Transverse colon (tissue), 4 donors: ENCODE results near the gene TMED3. TPM values are rescaled to one million over a fixed set of nuclear protein-coding genes. Genes with fewer than 3 reads are reported as not detected.

Experiments used
- DNase-seq: peaks from one replicate; pipeline ENCODE4 v3.0.0-alpha.2; 2019
- H3K27ac ChIP-seq, 4 donors: fragments of 200-600 bp; sonication (generic); 2 replicates each; pipeline ENCODE4 v1.5.1; 2016 to 2018; ENCODE audit warnings: inconsistent platforms in 4 of 4
- H3K27me3 ChIP-seq: fragments of 200-600 bp; sonication (generic); 2 replicates; pipeline ENCODE4 v1.5.1; 2017; ENCODE audit warnings: inconsistent platforms
- H3K36me3 ChIP-seq, 4 donors: fragments of 200-600 bp; sonication (generic); 2 replicates each; pipeline ENCODE4 v1.5.1; 2017 to 2019; ENCODE audit warnings: inconsistent platforms in 4 of 4
- H3K4me1 ChIP-seq, 4 donors: fragments of 200-600 bp; sonication (generic); 2 replicates each; pipeline ENCODE4 v1.5.1; 2017 to 2020; ENCODE audit warnings: inconsistent platforms in 4 of 4
- H3K4me3 ChIP-seq, 4 donors: fragments of 200-600 bp; sonication (generic); 1 replicate in 1 of 4; 2 replicates in 3 of 4; pipeline versions ENCODE4 v1.5.1 to v1.6.1; 2017 to 2019; ENCODE audit warnings: inconsistent platforms in 4 of 4
- H3K9me3 ChIP-seq, 2 donors: fragments of 200-600 bp; sonication (generic); 2 replicates each; pipeline ENCODE4 v1.5.1; 2017 to 2019; ENCODE audit warnings: inconsistent platforms in 2 of 2
- CTCF ChIP-seq, 5 experiments: fragments of 200-600 bp in 3 of 5; fragments of 450-650 bp in 2 of 5; sonication (generic) in 3 of 5; IDR thresholded peaks; 1 replicate in 2 of 5; 2 replicates in 3 of 5; pipeline ENCODE4 v1.5.1; 2016 to 2017; ENCODE audit warnings: antibody characterized with exemption in 5 of 5, inconsistent platforms in 3 of 5, mild to moderate bottlenecking in 2 of 5, moderate library complexity in 1 of 5
- EP300 ChIP-seq: sonication (generic); formaldehyde crosslinking; IDR thresholded peaks from one replicate; pipeline ENCODE4 v1.6.1; 2017; ENCODE audit warnings: antibody characterized with exemption, low read depth
- POLR2A ChIP-seq: fragments of 450-650 bp; IDR thresholded peaks from one replicate; pipeline ENCODE4 v1.6.1; 2016; ENCODE audit warnings: antibody characterized with exemption, mild to moderate bottlenecking, moderate library complexity
- POLR2AphosphoS5 ChIP-seq, 3 donors: sonication (generic); formaldehyde crosslinking; IDR thresholded peaks; one replicate each; pipeline ENCODE4 v1.6.1; 2016; ENCODE audit warnings: antibody characterized with exemption in 3 of 3
- WGBS, 2 donors: methylation state at CpG; one replicate each; pipeline ENCODE4 v1.1.5; 2018; ENCODE audit warnings: low coverage in 1 of 2; 5-methylcytosine and 5-hydroxymethylcytosine counted together
- in situ Hi-C, 4 donors: fragments of 200-750 bp; cut with MboI; loops; one replicate each; pipeline versions ENCODE4 v1.15.0 to v1.15.1; 2017; ENCODE audit warnings: low sequenced_read_pairs in 3 of 4, low pct_ligation_motif_present in 1 of 4, low pct_unique_long_range_greater_than_20kb in 1 of 4
- intact Hi-C: fragments of 100-400 bp; cut with DNase I; formaldehyde crosslinking; loops from one replicate; pipeline ENCODE4 v1.15.1; 2023; ENCODE audit warnings: low total_unique reads
- total RNA-seq, 4 donors: library from RNA; depleted of rRNA; stranded (reverse); fragments of >200 nt; gene quantifications; one replicate each; pipeline ENCODE4 v1.1.0, GENCODE V29; 2016

Gene TMED3
- total RNA-seq, 4 donors from 2014 or later: 12.7 to 68.9 (median 41.0) TPM

- H3K27me3 ChIP-seq: no peaks in the 10 kb centered on the region
- H3K4me3 ChIP-seq: no peak overlapping the region
- no peak overlapping the region for H3K27ac ChIP-seq
- H3K9me3 ChIP-seq: peaks cover 0 to 9% of the 10 kb centered on the region in 2 donors
- intact Hi-C loops (no loop called here), in situ Hi-C loops (no loop called here)
- H3K36me3 ChIP-seq: peaks cover 0 to 8% (median 0%) of the 10 kb centered on the region in 4 donors
- TF ChIP-seq POLR2A (no peak), POLR2AphosphoS5 (IDR thresholded peaks at IDR 0.05) (no peak), CTCF (IDR thresholded peaks at IDR 0.05) (no peak), EP300 (no peak)
- no peaks in the 10 kb centered on the region for H3K4me1 ChIP-seq
- WGBS, 2 donors: 67 to 72% methylated on average over 1 to 5 of the region's 5 CpGs
- DNase-seq: no peak
Measured at GRCh38 chr15:79332824-79333510, 22.1 kb downstream of the TMED3 start.

GRCh38 chr15:79337591-79337990 lies 26.7 kb downstream of the TMED3 start:
- intact Hi-C loops: no loop called here
- in situ Hi-C loops: no loop called here
- DNase-seq: no peak
- H3K4me1 ChIP-seq: no peaks in the 10 kb centered on the region
- WGBS, 2 donors: 70 to 77% methylated on average over 7 of the region's 7 CpGs
- no peaks in the 10 kb centered on the region for H3K9me3 ChIP-seq
- H3K36me3 ChIP-seq: no peaks in the 10 kb centered on the region
- H3K4me3 ChIP-seq: no peak overlapping the region
- TF ChIP-seq EP300 (no peak), CTCF (IDR thresholded peaks at IDR 0.05) (no peak), POLR2AphosphoS5 (IDR thresholded peaks at IDR 0.05) (no peak), POLR2A (no peak)
- H3K27me3 ChIP-seq: no peaks in the 10 kb centered on the region
- H3K27ac ChIP-seq: no peak overlapping the region

GRCh38 chr15:79339588-79340314 lies 28.8 kb downstream of the TMED3 start:
- no peak for DNase-seq
- H3K4me3 ChIP-seq: no peak overlapping the region
- 74 to 79% methylated on average over 3 of the region's 3 CpGs for WGBS, 2 donors
- in situ Hi-C loops (no loop called here), intact Hi-C loops (no loop called here)
- no peaks in the 10 kb centered on the region for H3K27me3 ChIP-seq
- TF ChIP-seq POLR2AphosphoS5 (IDR thresholded peaks at IDR 0.05) (no peak), CTCF (IDR thresholded peaks at IDR 0.05) (peak; percentile 49 to 71 (median 63))
- H3K27ac ChIP-seq: no peak overlapping the region
- no peaks in the 10 kb centered on the region for H3K36me3 ChIP-seq
- H3K9me3 ChIP-seq: no peaks in the 10 kb centered on the region
- H3K4me1 ChIP-seq: no peaks in the 10 kb centered on the region

- no peak overlapping the region for H3K4me3 ChIP-seq
- no peak overlapping the region for H3K27ac ChIP-seq
- intact Hi-C loops (no loop called here), in situ Hi-C loops (no loop called here)
- H3K27me3 ChIP-seq: no peaks in the 10 kb centered on the region
- WGBS, 2 donors: 73 to 80% methylated on average over 5 of the region's 5 CpGs
- no peaks in the 10 kb centered on the region for H3K9me3 ChIP-seq
- DNase-seq: no peak
- TF ChIP-seq POLR2AphosphoS5 (IDR thresholded peaks at IDR 0.05) (no peak), POLR2A (no peak), EP300 (no peak), CTCF (IDR thresholded peaks at IDR 0.05) (no peak)
- H3K4me1 ChIP-seq: no peaks in the 10 kb centered on the region
- H3K36me3 ChIP-seq: no peaks in the 10 kb centered on the region
Measured at GRCh38 chr15:79340315-79340602, 29.3 kb downstream of the TMED3 start.
